ENCODE measurements around the gene SYT7.

Gene SYT7

GRCh38 chr11:61535998-61536675 is 44.7 kb downstream of the SYT7 start:
- no peak for DNase-seq (ENCODE audit: low read depth)

DNA sequence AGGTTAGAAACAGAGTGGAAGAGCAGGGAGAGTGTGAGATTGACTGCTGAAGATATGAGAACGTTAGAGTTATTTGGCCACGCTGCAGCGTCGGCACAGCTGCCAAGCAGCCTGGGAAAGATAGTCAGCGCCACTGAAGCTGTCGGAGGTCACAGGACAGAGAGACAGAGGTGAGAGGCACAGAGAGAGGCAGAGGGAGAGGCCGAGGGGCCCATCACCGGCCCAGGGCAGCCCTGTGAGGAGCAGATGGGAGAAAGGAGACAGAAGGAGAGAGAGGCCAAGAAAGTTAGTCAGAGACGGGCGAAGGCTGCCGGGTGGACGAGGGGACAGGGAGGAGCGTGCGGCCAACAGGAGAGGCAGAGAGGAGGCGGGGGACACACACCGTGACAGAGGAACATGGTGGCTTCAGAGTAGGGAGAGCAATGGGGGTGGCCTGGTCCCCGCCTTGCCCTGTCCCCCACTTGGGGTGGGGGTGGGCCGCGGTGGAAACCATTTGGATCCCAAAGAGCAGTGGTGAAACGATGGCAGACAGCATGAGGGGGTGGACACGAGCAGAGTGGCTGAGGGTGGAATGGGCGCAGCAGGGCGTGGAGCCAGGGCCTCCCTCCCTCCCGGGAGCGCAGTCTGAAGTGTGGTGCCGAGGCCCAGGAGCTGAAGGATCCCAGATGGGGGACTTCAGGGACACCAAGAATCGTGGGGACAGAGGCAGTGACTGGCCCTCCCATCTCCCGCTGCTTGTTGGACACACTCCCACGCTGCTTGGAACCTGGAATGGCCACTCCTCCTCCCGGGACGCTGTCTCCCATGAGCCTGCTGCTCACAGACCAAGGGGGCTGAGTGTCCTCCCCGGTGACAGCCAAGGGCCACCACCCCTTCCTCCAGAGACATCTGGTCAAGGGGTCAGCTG is 45.7 kb downstream of the SYT7 start:
- DNase-seq (ENCODE audit: low read depth): no peak

DNA sequence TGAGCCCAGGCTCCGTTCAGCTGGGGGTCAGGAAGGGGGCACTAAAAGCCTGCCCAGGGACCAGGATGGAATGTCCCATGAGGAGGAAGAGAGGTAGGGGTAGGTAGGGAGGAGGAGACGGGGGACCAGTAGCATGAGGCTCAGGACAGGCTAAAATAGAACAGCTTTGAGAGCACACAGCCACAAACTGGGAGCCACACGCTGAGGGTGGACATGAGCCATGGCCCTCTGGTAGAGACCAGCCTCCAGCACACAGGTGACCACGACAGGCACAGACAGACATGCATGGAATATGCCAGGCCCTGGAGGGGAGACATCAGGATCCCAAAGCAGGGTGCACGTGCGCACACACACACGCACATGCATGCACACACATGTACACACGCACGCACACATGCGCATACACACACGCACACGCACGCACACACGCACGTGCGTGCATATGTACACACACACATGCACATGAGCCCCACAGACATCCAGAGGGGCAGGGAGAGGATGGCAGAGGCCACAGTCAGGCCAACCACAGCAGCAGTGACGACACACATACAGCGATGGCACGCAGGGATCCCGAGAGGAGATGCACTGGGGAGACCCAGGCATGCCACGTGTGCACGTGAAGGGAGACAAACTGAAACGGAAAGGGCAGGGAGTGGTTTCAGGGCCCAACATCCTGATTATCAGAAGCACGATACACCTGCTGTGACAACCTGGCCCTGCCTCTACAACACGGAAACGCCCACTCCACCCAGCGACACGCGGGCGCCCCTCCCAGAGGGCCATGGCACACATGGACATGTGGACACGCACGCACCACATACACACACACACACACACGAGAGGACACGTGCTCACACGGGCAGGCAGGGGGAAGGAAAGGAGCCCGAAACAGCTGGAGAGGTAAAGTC is 46.6 kb downstream of the SYT7 start:
- DNase-seq (ENCODE audit: low read depth): no peak

GRCh38 chr11:61533401-61533800 is 47.5 kb downstream of the SYT7 start:
- no peak for DNase-seq (ENCODE audit: low read depth)

GRCh38 chr11:61533039-61533375 is 47.9 kb downstream of the SYT7 start:
- DNase-seq (ENCODE audit: low read depth): no peak

DNA sequence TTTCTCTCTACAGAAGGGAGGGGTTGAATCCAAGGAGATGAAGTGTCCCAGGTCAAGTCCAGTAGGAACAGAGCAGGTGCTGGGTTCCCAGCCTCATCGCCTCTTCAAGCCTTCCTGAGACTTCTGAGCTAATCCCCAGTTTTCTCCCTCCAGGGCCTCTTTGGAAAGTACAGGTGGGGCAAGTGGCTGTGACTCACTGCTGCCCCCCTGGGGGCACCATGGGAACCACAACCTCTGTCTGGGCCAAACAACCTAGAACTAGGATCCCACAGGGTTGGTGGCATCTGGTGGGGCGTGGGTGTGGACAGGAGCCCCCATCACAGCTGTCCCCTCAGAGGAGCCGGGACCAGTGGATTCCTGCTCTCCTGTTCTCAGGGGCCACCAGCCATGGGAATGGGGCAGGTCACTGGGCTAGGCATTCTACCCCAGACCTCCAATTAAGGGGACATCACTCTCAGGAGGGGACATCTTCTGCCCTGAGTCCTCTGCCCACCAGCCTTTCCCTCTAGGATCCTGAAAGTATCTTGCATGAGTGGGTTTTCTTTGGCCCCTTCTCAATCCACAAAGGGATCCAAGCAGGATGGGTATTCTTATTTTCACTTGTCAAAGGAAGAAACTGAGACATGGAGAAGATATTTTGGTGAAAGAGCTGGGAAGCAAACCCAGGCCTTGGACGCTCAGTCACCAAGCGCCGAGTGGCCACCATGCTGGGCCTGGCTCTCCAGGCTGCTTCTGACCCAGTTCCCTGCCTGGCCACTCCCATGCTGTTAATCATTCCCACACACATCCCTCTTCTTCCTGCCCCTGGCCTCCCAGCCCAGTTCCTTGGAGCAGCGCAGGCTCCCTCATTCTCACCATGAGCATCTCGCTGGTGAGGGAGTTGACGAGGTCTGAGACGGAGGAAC is 48.5 kb downstream of the SYT7 start:
- no peak for DNase-seq (ENCODE audit: low read depth)

DNA sequence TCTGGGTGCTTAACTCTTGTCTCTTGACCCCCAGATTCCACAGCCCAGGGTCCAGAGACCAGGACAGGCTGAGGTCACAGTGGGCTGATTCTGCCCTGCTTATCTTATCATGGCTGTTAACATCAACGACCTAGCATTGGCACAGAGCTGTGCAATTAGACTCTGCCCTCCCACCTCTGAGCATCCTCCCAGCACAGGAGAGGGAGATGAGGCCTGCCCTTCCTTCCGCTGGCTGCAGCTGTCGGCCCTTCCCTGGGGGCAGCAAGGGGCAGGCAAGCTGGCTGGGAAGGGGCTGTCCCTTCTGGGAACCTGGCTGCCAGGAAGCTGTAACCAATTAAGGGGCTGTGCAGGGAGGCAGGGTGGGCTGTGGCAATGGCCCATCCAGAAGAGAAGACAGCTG is 49.8 kb downstream of the SYT7 start:
- DNase-seq (ENCODE audit: low read depth): no peak

GRCh38 chr11:61529537-61530225 is 51.2 kb downstream of the SYT7 start:
- DNase-seq (ENCODE audit: low read depth): no peak

DNA sequence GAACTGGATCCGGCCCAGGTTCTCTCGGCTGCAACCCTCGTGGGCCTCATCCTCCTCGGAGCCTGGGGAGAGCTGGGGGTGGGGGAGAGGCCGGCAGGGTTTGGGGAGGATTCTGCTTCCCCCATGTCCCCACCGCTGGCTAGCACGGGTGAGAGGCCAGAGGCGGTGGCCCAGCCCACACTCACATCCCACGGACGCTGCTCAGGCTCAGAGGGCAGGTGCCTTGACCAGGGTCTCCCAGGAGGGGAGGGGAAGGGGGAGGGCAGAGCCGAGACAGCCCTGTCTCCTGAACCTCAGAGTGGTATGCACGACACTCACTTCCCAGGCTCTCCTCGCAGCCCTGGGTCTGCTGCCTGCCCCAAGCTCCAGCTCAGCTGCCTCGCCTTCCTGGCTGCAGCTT is 52.8 kb downstream of the SYT7 start:
- no peak for DNase-seq (ENCODE audit: low read depth)

DNA sequence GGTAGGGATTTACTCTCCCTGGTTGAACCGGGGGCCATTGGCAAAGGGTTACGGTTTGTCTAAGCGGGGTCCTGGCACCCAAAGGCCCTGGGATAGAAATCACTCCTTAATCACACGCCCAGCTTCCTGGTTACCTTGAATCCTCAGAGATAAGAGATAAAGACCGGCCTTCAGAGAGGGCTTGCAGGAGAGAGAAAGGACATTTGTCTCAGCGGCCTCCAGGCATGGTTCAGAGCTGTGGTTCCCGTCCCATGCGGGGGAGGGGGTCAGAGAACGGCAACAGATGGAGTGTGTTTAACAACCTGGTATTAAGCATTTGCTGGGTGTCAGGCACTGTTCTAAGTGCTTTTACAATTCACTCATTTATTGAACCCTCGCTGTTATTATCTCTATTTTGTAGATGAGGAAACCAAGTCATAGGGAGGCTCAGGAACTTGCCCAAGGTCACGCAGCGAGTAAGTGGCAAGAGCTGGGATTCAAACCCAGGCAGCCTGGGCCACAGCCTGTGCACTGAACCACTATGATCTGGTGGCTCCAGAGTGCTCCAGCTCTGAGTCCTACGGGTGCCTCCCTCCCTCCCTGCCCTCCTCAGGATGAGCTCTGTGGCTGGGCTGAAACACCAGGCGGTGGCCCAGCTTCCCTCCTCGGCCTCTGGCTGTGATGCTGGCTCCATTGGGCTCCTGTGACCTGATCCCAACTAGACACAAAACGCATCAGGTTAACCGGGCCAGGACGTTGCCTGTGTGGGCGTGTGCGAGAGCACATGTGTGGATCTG is 53.7 kb downstream of the SYT7 start:
- DNase-seq (ENCODE audit: low read depth): no peak

DNA sequence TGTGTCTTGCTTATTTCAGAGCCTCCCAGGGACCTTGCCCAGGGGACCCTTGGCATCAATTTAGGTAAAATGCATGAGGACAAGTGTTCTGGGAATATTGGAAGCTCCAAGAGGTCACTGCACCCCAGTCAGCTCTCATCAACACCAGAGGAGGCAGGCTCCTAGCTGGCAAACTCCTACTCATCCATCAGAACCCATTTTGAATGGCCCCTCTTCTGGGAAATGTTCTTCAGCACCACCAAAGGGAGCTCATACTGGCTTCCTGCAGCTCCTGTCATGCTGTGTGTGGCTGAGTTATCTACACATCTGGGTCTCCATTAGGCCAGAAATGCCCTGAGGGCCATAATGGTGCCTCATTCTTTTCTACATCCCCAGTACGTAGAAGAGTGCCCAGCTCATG is 54.6 kb downstream of the SYT7 start:
- no peak for DNase-seq (ENCODE audit: low read depth)

GRCh38 chr11:61524963-61525587 is 55.8 kb downstream of the SYT7 start:
- DNase-seq (ENCODE audit: low read depth): no peak

DNA sequence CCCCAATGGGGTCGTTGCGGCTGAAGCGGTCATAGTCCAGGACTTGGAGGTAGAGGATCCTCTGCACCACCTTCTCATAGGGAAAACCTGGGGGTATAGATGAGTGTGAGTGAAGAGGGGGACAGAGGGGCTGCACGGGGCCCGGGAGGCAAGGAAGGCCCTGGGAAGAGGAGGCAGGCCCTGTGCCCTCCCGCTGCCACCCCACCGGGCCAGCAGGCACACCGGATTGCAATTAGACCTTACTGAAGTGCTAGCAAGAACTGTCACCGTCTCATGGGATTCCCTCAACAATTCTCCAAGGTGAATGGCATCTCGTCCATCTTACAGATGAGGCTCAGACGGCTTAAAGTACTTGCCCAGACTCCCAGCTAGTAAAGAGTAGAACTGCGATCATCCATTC is 56.4 kb downstream of the SYT7 start:
- no peak for DNase-seq (ENCODE audit: low read depth)

- no peak for DNase-seq (ENCODE audit: low read depth)
Measured at GRCh38 chr11:61522881-61523280, 58.0 kb downstream of the SYT7 start.

DNA sequence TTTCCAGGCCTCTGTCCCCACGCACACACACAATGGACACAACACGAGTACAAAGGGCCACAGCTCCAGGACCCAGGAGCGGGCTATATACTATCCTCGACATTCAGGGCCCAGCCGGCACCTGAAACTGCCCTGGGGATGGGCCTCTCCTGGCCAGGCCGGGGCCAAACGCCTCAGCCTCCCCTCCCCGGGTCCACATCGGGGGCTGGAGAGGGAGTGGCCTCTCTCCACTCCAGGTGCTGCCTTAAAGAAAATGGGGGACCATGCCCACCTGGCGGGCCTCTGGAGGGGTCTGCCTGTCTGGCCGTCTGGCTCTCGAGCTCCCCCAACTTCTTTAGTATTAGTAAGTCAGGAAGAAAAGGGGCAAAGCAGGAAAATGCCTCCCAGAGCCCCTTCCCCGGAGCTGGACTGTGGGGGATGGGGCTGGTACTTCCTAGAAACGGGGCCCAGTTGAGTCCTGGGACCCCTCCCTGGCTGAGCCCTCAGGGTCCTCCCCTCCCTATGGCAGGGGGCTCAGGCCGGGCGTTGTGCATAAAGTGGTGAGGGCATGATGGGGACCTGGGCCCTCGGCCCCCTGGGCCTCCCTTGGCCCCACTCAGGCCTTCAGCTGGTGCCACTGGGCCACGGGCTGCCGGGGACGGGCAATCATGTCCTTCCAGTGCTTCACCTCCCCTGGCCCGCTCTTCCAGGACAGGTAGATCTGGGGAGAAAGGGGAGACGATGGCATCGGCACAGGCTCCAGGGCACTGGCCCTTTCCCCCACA is 62.7 kb downstream of the SYT7 start:
- DNase-seq (ENCODE audit: low read depth): no peak

DNA sequence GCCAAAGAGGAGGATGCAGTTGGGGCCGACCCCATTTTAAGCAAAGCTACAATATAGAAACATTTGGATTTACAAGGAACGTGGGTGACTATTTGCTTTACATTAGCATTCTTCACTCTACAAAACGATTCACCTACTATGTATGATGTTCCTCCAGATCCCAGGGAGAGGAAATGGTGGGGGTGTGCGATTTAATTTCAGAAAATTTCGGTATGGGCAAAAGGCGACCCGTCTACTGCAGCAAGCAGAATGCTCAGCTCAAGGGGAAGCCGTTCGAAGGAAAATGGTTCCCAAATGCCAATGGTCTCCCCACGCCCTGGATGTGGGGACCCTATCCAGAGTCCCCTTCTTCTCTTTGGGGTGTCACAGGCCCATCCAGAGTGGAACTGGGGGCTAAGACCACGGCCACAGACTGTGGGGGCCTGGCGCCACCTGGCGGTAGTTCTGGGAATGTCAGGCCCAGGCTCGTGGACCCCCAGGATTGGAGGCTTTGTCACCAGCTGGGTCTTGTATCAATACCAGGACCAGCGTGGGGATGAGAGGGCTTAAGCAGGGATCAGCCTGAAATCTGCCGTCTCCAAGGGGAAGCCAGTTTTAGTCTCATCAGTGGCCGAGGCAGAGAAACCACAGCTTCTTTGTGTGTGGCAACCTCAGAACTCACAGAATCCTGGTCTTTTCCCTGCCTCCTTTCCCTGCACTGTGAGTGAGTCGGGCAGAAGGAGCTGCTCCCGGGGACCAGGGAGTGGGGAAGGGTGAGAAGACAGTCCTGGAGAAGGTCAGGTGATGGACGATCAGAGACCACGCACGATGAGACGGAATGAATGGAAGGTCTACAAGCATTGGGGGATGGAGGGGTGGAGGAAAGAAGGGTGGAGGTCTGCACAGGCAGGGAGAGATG is 64.0 kb downstream of the SYT7 start:
- no peak for DNase-seq (ENCODE audit: low read depth)

- no peak for DNase-seq (ENCODE audit: low read depth)
Measured at GRCh38 chr11:61516191-61516590, 64.7 kb downstream of the SYT7 start.

- DNase-seq (ENCODE audit: low read depth): no peak
Measured at GRCh38 chr11:61515686-61516085, 65.2 kb downstream of the SYT7 start.
